Tibial nerve (tissue), 3 donors: ENCODE results near the gene COPS9.

Experiments used
- POLR2A ChIP-seq, 2 donors: fragments of 450-650 bp; IDR thresholded peaks; one replicate each; pipeline ENCODE4 v1.6.1; 2017; ENCODE audit warnings: antibody characterized with exemption in 2 of 2, mild to moderate bottlenecking in 2 of 2, moderate library complexity in 2 of 2
- TF ChIP-seq, protein P1 (sequence below), 5 experiments: fragments of 200-600 bp in 3 of 5; fragments of 450-650 bp in 2 of 5; sonication (generic) in 3 of 5; IDR thresholded peaks; one replicate each; pipeline ENCODE4 v1.5.1; 2016 to 2019; ENCODE audit warnings: antibody characterized with exemption in 5 of 5, mild to moderate bottlenecking in 3 of 5, moderate library complexity in 2 of 5

DNA sequence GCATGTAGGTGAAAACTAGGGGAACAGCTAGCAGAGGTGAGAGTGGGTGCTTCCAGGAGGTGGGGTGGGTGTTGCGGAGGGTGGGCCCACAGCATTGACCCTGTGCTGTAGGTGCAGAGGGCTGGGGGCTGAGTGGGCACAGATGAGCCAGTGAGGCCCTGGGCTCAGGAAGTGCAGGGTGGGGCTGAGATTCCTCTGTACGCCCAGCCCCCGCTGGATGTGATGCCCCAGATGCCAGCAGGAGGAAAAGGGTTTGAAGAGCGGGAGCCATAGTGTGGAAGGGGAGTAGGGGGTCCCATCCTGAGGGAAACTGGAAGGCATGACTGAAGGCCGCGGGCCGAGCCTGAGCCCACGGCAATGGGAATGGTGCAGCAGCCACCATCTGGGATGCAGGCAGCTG lies 18.5 kb upstream of the COPS9 start:
- TF ChIP-seq, protein P1, sequence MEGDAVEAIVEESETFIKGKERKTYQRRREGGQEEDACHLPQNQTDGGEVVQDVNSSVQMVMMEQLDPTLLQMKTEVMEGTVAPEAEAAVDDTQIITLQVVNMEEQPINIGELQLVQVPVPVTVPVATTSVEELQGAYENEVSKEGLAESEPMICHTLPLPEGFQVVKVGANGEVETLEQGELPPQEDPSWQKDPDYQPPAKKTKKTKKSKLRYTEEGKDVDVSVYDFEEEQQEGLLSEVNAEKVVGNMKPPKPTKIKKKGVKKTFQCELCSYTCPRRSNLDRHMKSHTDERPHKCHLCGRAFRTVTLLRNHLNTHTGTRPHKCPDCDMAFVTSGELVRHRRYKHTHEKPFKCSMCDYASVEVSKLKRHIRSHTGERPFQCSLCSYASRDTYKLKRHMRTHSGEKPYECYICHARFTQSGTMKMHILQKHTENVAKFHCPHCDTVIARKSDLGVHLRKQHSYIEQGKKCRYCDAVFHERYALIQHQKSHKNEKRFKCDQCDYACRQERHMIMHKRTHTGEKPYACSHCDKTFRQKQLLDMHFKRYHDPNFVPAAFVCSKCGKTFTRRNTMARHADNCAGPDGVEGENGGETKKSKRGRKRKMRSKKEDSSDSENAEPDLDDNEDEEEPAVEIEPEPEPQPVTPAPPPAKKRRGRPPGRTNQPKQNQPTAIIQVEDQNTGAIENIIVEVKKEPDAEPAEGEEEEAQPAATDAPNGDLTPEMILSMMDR (IDR thresholded peaks at IDR 0.05), result no peak
- TF ChIP-seq POLR2A (IDR thresholded peaks at IDR 0.05), result no peak
